Omental fat pad (tissue), 4 donors: ENCODE data around the gene LLGL2. TPM values are rescaled to one million over a fixed set of nuclear protein-coding genes. Genes with fewer than 3 reads are reported as not detected.

Source experiments
- ATAC-seq: fragments of 150-250 bp; one replicate; pipeline ENCODE4 v1.9.1; 2016; ENCODE audit warnings: mild to moderate bottlenecking, moderate library complexity; ENCODE audit not compliant: low FRiP score
- DNase-seq: peaks from one replicate; pipeline ENCODE4 v3.0.0-alpha.2; 2019; ENCODE audit warnings: low spot score
- total RNA-seq, 4 donors: library from RNA; depleted of rRNA; stranded (reverse); fragments of >200 nt; gene quantifications; one replicate each; pipeline ENCODE4 v1.1.0, GENCODE V29; 2016
- TF ChIP-seq, protein P1 (sequence below), 3 donors: fragments of 450-650 bp; IDR thresholded peaks; one replicate each; pipeline ENCODE4 v1.5.1; 2016 to 2017; ENCODE audit warnings: antibody characterized with exemption in 3 of 3, mild to moderate bottlenecking in 3 of 3, moderate library complexity in 2 of 3

Gene LLGL2
- total RNA-seq, 4 donors from 2014 or later: 5.4 to 10.4 (median 6.7) TPM

DNA sequence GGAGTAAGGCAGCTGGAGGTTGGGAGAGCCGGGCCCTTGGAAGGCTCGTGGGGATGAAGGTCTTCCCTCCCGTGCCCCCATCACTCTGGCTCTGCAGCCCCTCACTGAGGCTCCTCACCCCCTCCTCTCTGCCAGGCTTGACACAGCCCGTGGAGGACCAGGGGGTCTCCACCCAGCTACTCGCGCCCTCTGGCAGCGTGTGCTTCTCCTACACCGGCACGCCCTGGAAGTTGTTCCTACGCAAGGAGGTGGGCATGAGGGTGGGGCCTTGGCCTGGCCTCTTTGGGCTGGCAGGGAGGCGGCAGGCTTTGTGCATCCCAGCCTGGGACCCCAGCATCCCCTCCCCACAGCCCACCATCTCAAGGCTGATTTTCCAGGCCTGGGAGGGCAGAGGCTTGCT is 92.2 kb downstream of the LLGL2 start:
- TF ChIP-seq, protein P1, sequence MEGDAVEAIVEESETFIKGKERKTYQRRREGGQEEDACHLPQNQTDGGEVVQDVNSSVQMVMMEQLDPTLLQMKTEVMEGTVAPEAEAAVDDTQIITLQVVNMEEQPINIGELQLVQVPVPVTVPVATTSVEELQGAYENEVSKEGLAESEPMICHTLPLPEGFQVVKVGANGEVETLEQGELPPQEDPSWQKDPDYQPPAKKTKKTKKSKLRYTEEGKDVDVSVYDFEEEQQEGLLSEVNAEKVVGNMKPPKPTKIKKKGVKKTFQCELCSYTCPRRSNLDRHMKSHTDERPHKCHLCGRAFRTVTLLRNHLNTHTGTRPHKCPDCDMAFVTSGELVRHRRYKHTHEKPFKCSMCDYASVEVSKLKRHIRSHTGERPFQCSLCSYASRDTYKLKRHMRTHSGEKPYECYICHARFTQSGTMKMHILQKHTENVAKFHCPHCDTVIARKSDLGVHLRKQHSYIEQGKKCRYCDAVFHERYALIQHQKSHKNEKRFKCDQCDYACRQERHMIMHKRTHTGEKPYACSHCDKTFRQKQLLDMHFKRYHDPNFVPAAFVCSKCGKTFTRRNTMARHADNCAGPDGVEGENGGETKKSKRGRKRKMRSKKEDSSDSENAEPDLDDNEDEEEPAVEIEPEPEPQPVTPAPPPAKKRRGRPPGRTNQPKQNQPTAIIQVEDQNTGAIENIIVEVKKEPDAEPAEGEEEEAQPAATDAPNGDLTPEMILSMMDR (IDR thresholded peaks at IDR 0.05): no peak
- ATAC-seq: no peak
- no peak for DNase-seq

DNA sequence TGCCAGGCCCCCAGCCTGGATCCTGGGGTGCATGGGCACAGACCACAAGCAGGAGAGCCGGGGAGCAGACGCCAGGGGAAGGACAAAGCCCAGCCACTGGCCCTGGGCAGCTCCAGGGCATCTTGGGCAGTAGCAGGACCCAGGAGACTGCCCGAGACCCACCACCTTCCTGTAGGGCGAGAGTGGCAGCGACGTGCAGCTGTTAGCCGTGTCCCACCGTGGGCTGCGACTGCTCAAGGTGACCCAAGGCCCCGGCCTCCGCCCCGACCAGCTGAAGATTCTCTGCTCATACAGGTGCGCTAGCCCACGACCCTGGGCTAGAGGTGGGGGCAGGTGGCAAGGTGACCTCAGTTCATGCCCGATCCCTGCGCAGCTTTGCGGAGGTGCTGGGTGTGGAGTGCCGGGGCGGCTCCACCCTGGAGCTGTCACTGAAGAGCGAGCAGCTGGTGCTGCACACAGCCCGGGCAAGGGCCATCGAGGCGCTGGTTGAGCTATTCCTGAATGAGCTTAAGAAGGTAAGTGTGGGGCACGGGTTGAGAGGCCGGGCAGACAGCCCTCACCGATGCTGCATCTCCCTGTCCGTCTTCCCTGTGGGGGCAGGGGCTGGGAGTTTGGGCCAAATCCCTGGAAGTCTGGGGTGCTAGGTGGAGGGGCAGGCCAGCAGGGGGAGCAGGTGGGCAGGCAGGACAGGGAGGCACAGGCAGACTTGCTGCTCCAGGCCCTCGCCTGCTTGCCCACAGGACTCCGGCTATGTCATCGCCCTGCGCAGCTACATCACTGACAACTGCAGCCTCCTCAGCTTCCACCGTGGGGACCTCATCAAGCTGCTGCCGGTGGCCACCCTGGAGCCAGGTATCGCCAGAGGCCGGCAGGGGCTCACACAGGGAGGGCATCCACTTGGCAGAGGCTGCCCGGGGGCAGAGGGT is 94.3 kb downstream of the LLGL2 start:
- TF ChIP-seq, protein P1 (IDR thresholded peaks at IDR 0.05): no peak
- DNase-seq (no peak), ATAC-seq (no peak)

DNA sequence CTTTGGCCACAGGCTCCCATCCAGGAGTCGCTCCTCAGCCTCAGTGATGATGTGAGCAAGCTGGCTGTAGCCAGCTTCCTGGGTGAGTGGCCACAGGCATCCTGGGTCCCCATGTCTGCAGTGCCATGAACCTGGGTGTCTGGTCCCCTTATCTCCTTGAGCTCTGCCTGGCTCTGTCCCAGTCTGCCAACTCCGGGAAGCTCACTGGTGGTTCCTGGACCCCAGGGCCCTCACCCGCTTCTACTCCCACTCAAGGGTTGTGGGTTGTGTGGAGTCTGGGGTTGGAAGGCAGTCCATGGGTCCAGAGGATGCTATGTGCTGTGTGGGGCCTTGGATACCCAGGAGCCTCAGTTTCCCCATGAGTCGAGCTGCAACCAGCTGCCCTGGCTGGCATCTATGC is 96.0 kb downstream of the LLGL2 start:
- DNase-seq (no peak), ATAC-seq (no peak)
- TF ChIP-seq, protein P1 (IDR thresholded peaks at IDR 0.05): no peak

DNA sequence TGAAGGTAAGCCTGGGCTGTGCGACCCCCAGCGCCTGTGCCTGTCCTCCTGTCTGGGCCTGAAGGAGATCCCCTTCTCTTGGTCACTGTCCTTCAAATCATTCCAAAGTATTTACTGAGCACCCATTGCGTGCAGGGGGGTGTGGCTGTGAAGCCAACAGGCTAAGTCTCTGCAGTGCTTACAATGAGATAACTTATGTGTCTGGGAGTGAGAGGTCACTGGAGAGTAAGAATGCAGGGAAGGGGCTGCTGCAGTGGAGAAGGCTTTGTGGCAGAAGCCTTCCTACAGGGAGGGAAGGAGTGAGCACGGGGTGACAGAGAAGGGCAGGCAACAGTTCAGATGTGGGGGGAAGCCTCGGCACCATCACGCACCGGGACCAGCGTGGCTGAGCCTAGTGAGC is 96.6 kb downstream of the LLGL2 start:
- TF ChIP-seq, protein P1 (IDR thresholded peaks at IDR 0.05): no peak
- DNase-seq (no peak), ATAC-seq (no peak)

DNA sequence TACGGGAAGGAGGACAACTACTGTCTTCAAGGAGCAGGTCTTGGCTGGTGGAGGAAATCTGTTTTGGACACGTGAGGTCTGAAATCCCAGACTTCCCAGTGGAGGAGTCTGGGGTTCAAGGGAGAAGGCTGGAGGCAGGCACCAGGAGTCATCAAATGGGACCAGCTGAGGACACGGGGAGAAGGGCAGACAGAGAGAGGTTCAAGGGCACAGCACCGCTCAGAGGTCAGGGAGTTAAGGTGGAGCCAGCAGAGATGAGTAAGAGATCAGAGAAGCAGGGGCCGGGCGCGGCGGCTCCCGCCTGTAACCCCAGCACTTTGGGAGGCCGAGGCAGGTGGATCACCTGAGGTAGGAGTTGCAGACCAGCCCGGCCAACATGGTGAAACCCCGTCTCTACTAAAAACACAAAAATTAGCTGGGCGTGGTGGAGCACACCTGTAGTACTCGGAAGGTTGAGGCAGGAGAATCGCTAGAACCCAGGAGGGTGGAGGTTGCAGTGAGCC is 97.3 kb downstream of the LLGL2 start:
- DNase-seq (no peak), ATAC-seq (no peak)
- TF ChIP-seq, protein P1 (IDR thresholded peaks at IDR 0.05): no peak

DNA sequence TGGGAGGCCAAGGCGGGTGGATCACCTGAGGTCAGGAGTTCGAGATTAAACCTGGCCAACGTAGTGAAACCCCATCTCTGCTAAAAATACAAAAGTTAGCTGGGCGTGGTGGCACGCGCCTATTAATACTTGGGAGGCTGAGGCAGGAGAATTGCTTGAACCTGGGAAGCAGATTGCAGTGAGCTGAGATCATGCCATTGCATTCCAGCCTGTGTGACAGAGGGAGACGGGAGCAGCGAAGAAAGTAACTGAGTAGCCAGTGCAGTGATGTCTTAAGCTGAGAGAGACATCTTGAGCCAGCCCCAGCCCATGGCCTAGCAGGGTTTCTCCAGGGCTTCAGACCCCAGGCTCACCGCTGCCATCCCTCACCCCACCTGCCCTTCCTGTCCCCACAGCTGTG is 97.9 kb downstream of the LLGL2 start:
- no peak for DNase-seq
- ATAC-seq: no peak
- TF ChIP-seq, protein P1 (IDR thresholded peaks at IDR 0.05): no peak

DNA sequence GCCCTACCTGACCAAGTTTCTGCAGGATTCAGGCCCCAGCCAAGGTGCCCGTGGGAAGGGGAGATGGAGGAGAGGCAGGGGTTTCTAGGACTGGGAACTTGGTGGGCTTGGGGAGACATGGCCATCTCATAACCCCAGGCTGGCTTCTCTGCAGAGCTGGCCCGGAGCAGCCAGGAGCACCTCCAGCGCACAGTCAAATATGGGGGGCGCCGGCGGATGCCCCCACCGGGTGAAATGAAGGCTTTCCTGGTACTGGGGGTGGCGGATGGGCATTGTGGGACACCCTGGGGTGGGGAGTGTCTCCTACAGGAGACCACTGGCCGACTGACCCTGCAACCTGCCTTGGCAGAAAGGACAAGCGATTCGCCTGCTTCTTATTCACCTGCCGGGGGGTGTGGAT is 98.5 kb downstream of the LLGL2 start:
- DNase-seq: no peak
- TF ChIP-seq, protein P1 (IDR thresholded peaks at IDR 0.05): no peak
- ATAC-seq: no peak
